DMS153 treated with DMSO at 0.1 percent for 48 hours (cell line): Measurements from ENCODE around the gene BRD4.
"Not testable (repeated sequence)": the region's sequence is repeated elsewhere in the genome, so short reads cannot be mapped to it uniquely, and the experiment has no call there.

Source experiments
- DNase-seq: peaks from one replicate; lab custom pipeline; 2025; ENCODE audit not compliant: unreplicated experiment; lab: John Stamatoyannopoulos, UW

BRD4 gene

GRCh38 chr19:15332311-15332996 is at the start of gene BRD4:
BRD4 (minus strand) TSS chr19:15332539; CDS start chr19:15273099, 59,440 bp downstream.
- no peak for DNase-seq

DNA sequence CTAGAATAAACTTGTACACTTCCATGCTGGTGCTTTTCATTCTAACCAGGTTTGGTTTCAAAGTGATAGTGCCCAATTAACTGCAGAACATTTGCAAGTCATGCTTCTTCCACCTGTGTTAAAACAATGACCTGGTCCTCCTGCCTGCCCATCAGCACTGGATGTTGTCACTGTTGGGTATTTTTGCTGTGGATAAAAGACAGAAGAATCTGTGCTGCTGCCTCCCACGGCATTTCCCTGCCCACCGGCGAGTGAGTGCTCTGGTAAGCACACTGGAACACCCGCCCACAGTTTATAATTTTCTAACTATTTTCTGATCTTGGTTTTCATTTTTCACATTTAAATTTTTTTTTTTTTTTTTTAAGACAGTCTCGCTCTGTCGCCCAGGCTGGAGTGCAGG is 49.5 kb upstream of the BRD4 start:
- DNase-seq: no peak

DNA sequence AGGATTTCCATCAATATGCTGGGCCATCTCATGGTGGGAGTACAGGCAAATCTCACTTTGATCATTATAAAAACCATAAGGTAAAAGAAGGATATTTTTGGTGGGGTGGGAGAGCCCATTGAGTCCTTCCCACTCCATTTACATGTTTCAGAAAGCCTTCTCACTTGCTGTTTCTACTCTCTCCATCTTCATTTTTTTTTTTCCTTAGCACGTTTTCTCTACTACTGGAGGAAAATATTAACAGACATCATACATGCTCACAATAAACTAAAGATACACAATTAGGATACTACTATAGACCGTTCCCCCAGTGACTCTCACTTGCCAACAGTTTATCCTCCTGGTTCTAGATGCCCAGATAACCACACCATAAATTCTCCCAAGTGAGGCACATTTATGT is 49.1 kb upstream of the BRD4 start:
- no peak for DNase-seq

- peak; percentile 7 for DNase-seq
Observed at GRCh38 chr19:15379999-15380647, 47.8 kb upstream of the BRD4 start.

DNA sequence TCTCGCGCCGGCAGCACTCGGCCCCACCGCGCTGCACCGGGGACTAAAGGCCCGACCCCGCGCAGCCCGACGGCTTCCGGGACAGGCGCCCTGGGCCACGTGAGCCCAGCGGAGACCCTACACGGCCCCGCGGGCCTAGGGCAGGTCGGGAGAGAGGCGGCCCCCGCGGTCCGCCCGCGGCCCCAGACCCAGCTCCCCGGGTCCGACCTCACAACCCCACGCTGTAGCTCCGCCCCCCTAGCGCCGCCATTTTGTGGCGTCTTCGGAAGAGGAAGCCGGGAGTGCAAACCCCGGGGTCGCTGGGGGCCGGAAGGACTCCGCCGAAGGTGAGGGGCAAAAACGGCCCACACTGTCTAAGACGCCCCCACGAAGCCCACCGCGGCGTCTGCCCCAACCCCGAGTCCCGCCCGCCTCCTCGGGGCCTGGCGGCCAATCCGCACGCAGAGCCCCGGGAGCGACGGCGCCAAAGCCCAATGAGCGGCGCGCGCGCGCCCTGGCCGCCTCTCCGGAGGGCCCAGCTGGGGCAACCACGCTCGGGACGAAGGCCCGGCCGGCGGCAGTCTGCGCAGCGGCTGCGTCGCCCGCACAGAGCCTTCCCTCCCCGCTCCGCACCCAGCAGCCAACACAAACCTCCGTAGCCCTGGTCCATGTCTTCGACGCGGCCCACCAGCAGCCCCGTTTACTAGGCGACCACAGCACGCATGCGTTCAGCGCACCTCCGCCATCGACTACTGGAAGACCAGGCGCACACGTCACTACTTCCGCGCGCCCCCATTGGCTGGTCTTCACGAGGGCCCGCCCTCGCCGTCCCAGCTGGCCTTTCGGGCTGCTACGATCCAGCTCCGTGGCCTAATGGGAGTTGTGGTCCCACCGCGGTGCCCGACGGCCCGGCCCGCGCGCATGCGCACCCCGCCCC is 47.0 kb upstream of the BRD4 start, which contains the start of gene AKAP8:
AKAP8 (minus strand) TSS at position 705 of the 916 bp plus-strand sequence; CDS start at position 649, 56 bp downstream.
- DNase-seq: peak; percentile 90

DNA sequence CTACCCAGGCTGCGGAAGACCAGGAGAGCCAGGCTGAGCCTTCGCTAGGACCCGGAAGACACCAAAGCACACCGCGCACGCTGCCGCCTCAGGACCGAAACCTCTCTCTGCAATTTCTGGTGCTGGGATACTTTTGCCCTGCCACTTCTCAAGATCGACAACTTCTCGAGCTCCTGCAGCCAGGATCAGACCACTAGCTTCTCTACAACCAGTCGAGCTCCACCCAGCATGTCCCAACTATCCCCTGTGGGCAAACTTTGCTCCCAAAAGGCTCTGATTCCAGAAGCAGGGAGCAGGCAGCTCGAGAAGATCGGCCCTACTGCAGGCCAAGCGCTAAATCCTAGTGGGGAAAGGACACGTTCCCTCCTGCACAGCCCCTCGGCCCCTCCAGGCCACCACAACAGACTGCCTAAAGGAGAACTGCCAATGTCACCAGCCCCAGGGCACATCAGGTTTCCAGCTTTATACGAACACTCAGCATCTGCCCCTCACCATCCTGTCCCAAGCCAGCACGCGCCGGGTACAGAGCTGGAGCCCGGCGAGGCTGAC is 46.3 kb upstream of the BRD4 start:
- DNase-seq: no peak

- DNase-seq: no peak
Observed at GRCh38 chr19:15374796-15375440, 42.6 kb upstream of the BRD4 start.

- no peak for DNase-seq
Observed at GRCh38 chr19:15374105-15374651, 41.8 kb upstream of the BRD4 start.

DNA sequence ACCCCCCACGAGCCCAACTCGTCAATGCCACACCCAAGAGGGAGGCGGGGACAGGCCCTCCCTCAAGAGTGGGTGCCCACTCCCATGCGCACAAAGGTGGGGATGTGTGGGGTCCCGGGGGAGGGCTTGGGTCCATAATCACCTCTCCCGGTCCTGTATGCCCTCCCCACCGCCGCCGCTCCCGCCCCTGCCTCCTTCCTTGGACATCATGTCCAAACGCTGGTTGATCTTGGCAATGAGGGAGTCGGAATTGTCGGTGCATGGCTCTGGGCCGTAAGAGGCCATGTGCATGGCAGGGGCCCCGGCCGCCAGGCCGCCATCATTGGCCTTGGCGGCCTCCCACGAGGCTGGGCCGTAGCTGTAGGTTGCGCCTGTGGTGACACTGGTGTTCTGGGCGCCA is 41.3 kb upstream of the BRD4 start:
- DNase-seq: no peak

GRCh38 chr19:15372891-15373301 is 40.6 kb upstream of the BRD4 start:
- DNase-seq: no peak

- no peak for DNase-seq
Observed at GRCh38 chr19:15372470-15372869, 40.1 kb upstream of the BRD4 start.

DNA sequence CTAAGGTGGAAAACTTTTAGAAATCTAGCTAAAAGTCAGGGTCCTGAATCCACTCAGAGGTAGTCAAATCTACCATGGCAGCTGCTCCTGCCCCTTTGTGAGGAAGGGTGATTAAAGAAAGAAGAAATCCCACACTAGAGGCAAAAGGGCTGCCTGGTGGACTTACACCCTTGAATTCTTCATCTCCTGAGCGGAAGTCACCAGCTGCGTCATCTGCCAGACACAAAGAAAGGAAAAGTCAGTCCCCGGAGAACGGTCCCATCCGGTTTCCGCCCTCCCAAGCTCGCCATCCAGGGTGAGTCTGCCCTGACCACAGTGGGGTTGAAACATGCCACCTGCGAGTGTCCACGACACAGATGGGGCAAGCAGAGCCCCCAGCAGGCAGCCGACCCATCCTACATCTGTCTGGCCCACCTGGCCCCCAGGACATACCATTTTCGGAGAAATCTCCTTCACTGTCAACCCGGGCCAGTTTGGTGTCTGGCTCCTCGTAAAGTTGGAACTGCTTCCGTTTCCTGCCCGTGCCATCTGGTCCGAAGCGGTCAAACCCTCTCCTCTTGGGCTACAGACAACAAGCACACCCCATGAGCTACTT is 39.5 kb upstream of the BRD4 start:
- DNase-seq: no peak

DNA sequence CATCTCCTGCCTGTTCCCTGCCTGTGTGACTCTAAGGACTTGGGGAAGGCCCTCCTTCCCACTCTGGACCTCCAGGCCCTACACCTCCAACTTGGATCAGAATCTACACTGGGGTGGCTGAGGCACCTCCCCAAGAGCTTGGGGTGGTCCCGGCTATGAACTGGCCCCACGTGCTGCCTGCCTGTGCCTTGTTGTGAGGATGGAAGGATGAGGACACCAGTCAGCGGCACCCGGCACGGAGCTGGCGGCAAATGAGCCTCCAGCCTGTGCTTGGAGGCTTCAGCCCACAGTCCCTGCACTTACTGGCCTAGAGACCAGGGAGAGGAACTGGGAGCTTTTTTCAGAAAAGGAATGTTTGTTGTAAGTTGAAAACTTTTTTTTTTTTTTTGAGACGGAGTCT is 38.8 kb upstream of the BRD4 start:
- DNase-seq: no peak

DNA sequence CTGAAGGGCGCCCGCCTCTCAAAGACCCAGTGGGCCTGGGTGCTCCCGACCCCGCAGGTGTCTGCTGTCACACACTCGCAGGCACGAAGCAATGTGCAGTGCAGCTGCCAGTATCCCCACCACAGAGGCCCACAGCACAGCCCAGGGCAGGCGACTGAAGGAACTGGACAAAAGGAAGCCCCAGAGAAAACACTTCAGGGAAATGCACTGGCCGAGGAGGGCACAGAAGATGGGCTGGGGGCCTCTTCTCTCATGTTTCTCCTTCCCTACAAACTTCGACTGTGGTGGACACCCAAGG is 37.2 kb upstream of the BRD4 start:
- no peak for DNase-seq

GRCh38 chr19:15368798-15369593 is 36.7 kb upstream of the BRD4 start:
- DNase-seq: no peak

- no peak for DNase-seq
Observed at GRCh38 chr19:15368051-15368632, 35.8 kb upstream of the BRD4 start.

DNA sequence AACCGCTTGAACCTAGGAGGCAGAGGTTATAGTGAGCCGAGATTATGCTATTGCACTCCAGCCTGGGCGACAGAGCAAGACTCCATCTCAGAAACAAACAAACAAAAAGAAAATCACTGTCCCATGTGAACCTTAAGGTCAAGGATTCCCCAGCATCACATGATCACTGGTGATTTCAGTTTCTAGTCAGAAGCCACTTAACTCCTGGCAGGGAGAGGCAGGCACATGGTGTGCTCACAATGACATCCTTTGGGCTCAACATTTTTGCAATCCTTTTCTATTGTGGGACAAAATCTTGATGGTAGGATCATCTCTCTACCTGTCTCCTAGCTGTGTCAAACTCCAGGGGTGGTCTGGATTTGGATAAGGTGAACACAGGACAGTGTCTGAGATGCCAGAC is 35.1 kb upstream of the BRD4 start:
- no peak for DNase-seq

DNA sequence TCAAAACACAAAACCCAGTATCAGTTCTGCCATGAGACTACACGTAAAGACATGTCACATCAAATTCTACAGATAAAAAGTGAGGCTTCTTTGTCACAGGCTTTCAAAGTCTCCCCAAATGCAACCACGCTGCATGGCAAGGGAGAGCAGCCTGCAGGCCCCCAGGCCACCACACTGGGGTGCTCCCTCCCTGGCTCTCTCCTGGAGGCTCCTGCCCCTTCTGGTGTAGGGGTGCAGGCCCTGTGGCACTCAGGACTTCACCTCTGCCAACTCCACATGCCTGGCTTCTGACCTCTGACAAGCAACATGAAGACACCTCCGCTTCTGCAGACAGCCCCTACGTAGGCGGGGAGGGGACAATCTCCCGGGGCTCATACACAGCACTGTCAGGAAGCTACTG is 32.9 kb upstream of the BRD4 start:
- DNase-seq: no peak

GRCh38 chr19:15363791-15364190 is 31.5 kb upstream of the BRD4 start:
- DNase-seq: not testable (repeated sequence)
